ENCODE data around the gene CDNF.
"Not testable (repeated sequence)": the region's sequence is repeated elsewhere in the genome, so short reads cannot be mapped to it uniquely, and the experiment has no call there.

The CDNF gene

GRCh38 chr10:14838582-14839304 is 906 bp upstream of the CDNF start:
- DNase-seq (ENCODE audit: low read depth) = no peak

- DNase-seq (ENCODE audit: low read depth) = no peak
Measured at GRCh38 chr10:14837003-14837756, 657 bp downstream of the CDNF start.

GRCh38 chr10:14836208-14836607 is 1.6 kb downstream of the CDNF start:
- no peak for DNase-seq (ENCODE audit: low read depth)

DNA sequence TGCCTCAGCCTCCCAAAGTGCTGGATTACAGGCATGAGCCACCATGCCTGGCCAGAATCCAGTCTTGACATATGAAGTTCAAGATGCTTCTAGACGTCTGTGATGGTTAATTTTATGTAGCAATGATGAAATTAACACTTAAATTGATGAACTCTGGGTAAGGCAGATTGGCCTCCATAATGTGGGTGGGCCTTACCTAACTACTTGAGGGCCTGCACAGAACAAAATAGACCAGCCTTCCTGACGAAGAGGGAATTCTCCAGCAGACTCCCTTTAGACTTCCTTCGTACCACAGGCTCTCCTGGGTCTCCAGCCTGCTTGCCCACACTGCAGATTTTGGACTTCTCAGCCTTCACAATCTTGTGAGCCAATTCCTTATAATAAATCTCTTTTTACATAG is 4.7 kb downstream of the CDNF start:
- no peak for DNase-seq (ENCODE audit: low read depth)

DNA sequence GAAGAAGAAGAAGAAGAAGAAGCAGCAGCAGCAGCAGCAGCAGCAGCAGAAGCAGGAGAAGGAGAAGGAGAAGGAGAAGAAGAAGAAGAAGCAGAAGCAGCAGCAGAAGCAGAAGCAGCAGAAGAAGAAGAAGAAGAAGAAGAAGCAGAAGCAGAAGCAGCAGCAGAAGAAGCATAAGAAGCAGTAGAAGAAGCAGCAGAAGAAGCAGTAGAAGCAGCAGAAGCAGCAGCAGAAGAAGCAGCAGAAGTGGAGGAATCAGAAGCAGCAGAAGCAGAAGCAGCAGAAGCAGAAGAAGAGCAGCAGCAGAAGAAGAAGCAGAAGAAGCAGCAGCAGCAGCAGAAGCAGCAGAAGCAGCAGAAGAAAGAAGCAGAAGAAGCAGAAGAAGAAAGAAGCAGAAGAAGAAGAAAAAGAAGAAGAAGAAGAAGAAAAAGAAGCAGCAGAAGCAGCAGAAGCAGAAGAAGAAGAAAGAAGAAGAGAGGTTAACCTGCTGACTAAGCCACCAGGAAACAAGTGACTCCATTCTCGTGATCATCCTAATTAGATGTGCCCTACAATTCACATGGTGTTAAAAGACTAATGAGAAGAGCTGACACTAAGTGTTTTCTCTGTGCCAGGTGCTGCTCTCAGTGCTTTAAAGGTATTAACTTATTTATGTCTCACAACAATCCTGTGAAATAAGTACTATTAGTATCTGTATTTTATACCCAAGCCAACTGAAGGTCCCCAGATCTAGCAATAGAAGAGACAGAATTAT is 11.6 kb downstream of the CDNF start:
- DNase-seq (ENCODE audit: low read depth) = no peak

GRCh38 chr10:14823966-14824365 is 13.9 kb downstream of the CDNF start:
- DNase-seq (ENCODE audit: low read depth) = no peak

DNA sequence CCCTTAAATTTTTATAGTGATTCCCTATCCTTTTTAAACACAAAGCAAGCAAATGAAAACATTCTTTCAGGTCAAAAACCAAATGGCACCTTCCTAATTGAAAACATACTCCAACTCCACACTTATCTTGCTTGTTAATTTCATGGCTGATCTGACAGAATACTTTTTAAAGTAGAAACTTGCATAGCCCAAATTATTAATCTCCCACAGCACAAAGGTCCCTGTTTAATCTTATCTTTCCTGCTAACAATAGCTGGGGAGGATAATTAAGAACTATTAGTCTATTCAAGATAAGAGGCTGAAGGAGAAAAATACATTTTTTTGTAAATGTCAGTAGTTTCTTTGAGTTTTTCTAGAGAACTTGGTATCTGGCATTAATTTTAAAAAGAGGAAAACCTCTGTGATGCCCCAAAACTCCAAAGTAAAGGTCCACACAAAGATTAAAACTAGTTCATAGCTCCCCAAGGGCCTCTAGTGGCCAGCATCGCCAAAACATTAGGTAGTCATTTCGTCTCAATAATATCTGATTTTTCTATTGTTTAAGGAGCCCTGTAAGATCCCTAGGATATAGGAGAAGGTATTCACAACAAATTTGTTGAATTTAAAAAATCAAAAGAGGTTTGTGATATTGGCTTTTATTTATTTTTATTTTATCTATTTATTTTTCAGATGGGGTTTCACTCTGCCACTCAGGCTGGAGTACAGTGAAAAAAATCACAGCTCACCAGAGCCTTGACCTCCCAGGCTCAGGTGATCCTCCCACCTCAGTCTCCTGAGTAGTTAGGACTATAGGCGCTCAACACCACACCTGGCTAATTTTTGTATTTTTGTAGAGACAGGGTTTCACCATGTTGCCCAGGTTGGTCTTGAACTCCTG is 14.7 kb downstream of the CDNF start:
- no peak for DNase-seq (ENCODE audit: low read depth)

GRCh38 chr10:14821635-14822375 is 16.0 kb downstream of the CDNF start:
- DNase-seq (ENCODE audit: low read depth) = no peak

DNA sequence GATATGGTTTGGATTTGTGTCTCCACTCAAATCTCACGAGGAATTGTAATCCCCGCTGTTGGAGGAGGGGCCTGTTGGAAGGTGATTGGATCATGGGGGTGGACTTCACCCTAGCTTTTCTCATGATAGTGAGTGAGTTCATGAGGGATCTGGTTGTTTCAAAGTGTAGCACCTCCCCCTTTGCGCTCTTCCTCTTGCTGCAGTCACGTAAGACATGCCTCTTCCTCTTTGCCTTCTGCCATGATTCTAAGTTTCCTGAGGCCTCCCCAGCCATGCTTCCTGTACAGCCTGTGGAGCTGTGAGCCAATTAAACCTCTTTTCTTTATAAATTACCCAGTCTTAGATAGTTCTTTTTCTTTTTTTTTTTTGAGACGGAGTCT is 17.1 kb downstream of the CDNF start:
- DNase-seq (ENCODE audit: low read depth) = no peak

GRCh38 chr10:14820010-14820774 is 17.6 kb downstream of the CDNF start:
- DNase-seq (ENCODE audit: low read depth) = no peak

GRCh38 chr10:14816717-14817116 is 21.1 kb downstream of the CDNF start:
- DNase-seq (ENCODE audit: low read depth) = not testable (repeated sequence)

DNA sequence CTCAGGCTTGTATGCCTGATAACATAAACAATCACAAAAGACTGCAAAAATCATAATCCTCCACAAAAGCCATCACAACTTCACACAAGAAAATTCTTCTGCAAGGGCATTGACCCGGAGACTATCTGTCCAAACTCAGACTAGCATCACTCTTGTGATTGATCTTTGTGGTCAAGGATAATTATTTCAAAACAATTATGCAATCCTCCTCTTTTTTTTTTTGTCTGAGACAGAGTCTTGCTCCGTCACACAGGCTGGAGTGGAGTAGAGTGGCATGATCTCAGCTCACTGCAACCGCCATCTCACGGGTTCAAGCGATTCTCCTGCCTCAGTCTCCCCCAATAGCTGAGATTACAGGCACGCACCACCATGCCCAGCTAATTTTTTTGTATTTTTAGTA is 22.2 kb downstream of the CDNF start:
- no peak for DNase-seq (ENCODE audit: low read depth)

- DNase-seq (ENCODE audit: low read depth) = no peak
Measured at GRCh38 chr10:14812271-14812670, 25.6 kb downstream of the CDNF start.

GRCh38 chr10:14810969-14811953 is 26.6 kb downstream of the CDNF start:
- DNase-seq (ENCODE audit: low read depth) = no peak

DNA sequence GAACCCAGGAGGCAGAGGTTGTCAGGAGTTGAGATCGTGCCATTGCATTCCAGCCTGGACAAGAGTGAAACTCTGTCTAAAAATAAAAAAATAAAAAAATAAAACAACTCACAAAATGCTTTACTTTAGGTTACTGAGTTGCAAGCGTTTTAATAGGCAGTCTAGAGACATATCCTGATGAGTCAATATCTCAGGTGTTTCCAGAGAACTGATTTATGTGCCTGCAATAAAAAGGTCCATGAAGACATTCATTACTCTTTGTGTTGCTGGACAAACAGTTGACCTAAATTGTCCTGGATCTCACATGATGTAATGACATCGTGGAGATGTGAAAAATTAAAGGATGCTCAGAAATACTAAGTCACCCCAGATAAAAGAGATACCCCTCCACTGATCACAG is 31.5 kb downstream of the CDNF start:
- DNase-seq (ENCODE audit: low read depth) = no peak

DNA sequence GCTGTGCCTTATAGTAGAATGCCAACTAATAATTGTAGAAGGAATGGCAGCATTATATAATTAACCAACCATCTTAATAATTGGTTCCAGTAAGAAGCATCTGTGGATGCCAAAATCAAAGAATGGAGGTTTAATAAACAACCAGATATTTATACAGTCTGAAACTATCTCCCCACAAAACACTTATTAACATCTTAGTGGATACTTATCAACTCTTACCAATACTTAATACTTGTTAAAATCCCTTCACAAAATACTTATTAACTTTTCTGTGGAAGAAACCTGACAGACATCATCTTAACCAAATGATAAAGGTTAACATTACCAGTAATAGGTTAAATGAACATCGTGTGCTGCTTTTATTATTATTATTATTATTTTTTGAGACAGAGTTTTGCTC is 34.0 kb downstream of the CDNF start:
- no peak for DNase-seq (ENCODE audit: low read depth)

DNA sequence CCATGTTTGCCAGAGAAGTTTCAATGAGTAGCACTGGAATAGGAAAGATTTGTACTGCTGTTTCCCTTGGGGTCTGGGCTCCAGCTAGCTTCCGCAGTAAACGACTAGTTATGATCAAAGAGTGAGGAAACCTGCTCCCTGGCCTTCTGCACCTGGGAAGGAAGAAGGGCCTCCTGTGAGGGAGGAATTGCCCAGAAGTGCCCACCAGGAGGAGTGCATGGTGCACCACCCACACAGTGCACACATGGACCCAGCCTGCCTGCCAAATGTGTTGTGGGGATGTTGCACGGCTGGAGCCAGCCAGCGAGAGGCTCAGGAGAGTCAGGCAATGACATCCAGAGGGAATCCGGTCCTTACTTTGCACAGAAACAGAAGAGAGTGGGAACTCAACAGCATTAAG is 36.1 kb downstream of the CDNF start:
- DNase-seq (ENCODE audit: low read depth) = no peak

GRCh38 chr10:14800397-14800796 is 37.4 kb downstream of the CDNF start:
- DNase-seq (ENCODE audit: low read depth) = no peak

- no peak for DNase-seq (ENCODE audit: low read depth)
Measured at GRCh38 chr10:14798636-14799035, 39.2 kb downstream of the CDNF start.

Measured in stimulated activated CD4-positive, alpha-beta T cell treated with anti-CD3 and anti-CD28 coated beads, Interleukin-2, amount 100 ng/mL, for 4 hours (primary cell).